SK-N-SH treated with all-trans-retinoic acid at 6 μM for 48 hours (cell line): ENCODE data around the gene TMEM235.

Source experiments
- ATAC-seq: fragments of 200-7000 bp; cut with Tn5 transposase; 3 replicates; pipeline ENCODE4 v1.9.1; 2020; ENCODE audit warnings: mild to moderate bottlenecking, moderate library complexity
- ARNTL ChIP-seq: fragments of 450-650 bp; formaldehyde crosslinking; IDR thresholded peaks from 2 replicates; pipeline ENCODE4 v1.5.0; 2020; ENCODE audit warnings: low read depth, mild to moderate bottlenecking, moderate library complexity, borderline replicate concordance
- BACH2 ChIP-seq: fragments of 250-450 bp; sonication (Bioruptor Pico); IDR thresholded peaks from 2 replicates; pipeline ENCODE4 v1.9.0; 2021; ENCODE audit warnings: mild to moderate bottlenecking, borderline replicate concordance
- CSDC2 ChIP-seq: fragments of 250-450 bp; sonication (Bioruptor Pico); IDR thresholded peaks from 2 replicates; pipeline ENCODE4 v1.5.0; 2020; ENCODE audit warnings: mild to moderate bottlenecking, moderate library complexity
- ESRRG ChIP-seq: fragments of 250-450 bp; sonication (Bioruptor Pico); IDR thresholded peaks from 2 replicates; pipeline ENCODE4 v1.6.1; 2021; ENCODE audit warnings: mild to moderate bottlenecking
- GLIS3 ChIP-seq: fragments of 250-450 bp; sonication (Bioruptor Pico); IDR thresholded peaks from 2 replicates; pipeline ENCODE4 v1.5.0; 2020; ENCODE audit warnings: mild to moderate bottlenecking, moderate library complexity
- ISL1 ChIP-seq: fragments of 250-450 bp; sonication (Bioruptor Pico); IDR thresholded peaks from 2 replicates; pipeline ENCODE4 v2.1.2; 2022; ENCODE audit warnings: mild to moderate bottlenecking, moderate library complexity
- OSR1 ChIP-seq: fragments of 250-450 bp; sonication (Bioruptor Pico); IDR thresholded peaks from 2 replicates; pipeline ENCODE4 v1.8.0; 2022; ENCODE audit warnings: moderate library complexity, mild to moderate bottlenecking, inconsistent platforms
- POU6F1 ChIP-seq: fragments of 250-450 bp; sonication (Bioruptor Pico); IDR thresholded peaks from 2 replicates; pipeline ENCODE4 v1.8.0; 2021; ENCODE audit warnings: low read depth, mild to moderate bottlenecking, moderate library complexity, borderline replicate concordance
- SNAI2 ChIP-seq: fragments of 250-450 bp; sonication (Bioruptor Pico); IDR thresholded peaks from 2 replicates; pipeline ENCODE4 v1.5.0; 2020; ENCODE audit warnings: mild to moderate bottlenecking, moderate library complexity
- TCF4 ChIP-seq: fragments of 250-450 bp; sonication (Bioruptor Pico); IDR thresholded peaks from 2 replicates; pipeline ENCODE4 v1.8.0; 2021; ENCODE audit warnings: mild to moderate bottlenecking, moderate library complexity, borderline replicate concordance
- TSHZ2 ChIP-seq: fragments of 250-450 bp; sonication (Bioruptor Pico); IDR thresholded peaks from 2 replicates; pipeline ENCODE4 v1.5.0; 2020; ENCODE audit warnings: mild to moderate bottlenecking, moderate library complexity
- ZFP3 ChIP-seq: fragments of 250-450 bp; sonication (Bioruptor Pico); IDR thresholded peaks from 2 replicates; pipeline ENCODE4 v1.5.0; 2020; ENCODE audit warnings: mild to moderate bottlenecking, moderate library complexity
- ZNF565 ChIP-seq: fragments of 450-650 bp; formaldehyde crosslinking; conservative IDR thresholded peaks from 2 replicates; pipeline ENCODE4 v1.5.0; 2020; ENCODE audit warnings: low read depth, mild to moderate bottlenecking, moderate library complexity
- ZNF70 ChIP-seq: fragments of 450-650 bp; formaldehyde crosslinking; IDR thresholded peaks from 2 replicates; pipeline ENCODE4 v1.5.0; 2020; ENCODE audit warnings: mild to moderate bottlenecking, moderate library complexity
- ZNF8 ChIP-seq: fragments of 450-650 bp; formaldehyde crosslinking; IDR thresholded peaks from 2 replicates; pipeline ENCODE4 v1.5.0; 2020; ENCODE audit warnings: mild to moderate bottlenecking, moderate library complexity
- TF ChIP-seq, protein P1 (sequence below): fragments of 250-450 bp; sonication (Bioruptor Pico); IDR thresholded peaks from 2 replicates; pipeline ENCODE4 v1.5.1; 2020; ENCODE audit warnings: low read depth, mild to moderate bottlenecking, moderate library complexity
- TF ChIP-seq, protein P2 (sequence below): fragments of 250-450 bp; sonication (Bioruptor Pico); IDR thresholded peaks from 2 replicates; pipeline ENCODE4 v1.8.0; 2020; ENCODE audit warnings: mild to moderate bottlenecking, moderate library complexity, borderline replicate concordance
- TF ChIP-seq, protein P3 (sequence below): fragments of 250-450 bp; sonication (Bioruptor Pico); IDR thresholded peaks from 2 replicates; pipeline ENCODE4 v1.5.1; 2021; ENCODE audit warnings: mild to moderate bottlenecking, moderate library complexity

TMEM235 gene

DNA sequence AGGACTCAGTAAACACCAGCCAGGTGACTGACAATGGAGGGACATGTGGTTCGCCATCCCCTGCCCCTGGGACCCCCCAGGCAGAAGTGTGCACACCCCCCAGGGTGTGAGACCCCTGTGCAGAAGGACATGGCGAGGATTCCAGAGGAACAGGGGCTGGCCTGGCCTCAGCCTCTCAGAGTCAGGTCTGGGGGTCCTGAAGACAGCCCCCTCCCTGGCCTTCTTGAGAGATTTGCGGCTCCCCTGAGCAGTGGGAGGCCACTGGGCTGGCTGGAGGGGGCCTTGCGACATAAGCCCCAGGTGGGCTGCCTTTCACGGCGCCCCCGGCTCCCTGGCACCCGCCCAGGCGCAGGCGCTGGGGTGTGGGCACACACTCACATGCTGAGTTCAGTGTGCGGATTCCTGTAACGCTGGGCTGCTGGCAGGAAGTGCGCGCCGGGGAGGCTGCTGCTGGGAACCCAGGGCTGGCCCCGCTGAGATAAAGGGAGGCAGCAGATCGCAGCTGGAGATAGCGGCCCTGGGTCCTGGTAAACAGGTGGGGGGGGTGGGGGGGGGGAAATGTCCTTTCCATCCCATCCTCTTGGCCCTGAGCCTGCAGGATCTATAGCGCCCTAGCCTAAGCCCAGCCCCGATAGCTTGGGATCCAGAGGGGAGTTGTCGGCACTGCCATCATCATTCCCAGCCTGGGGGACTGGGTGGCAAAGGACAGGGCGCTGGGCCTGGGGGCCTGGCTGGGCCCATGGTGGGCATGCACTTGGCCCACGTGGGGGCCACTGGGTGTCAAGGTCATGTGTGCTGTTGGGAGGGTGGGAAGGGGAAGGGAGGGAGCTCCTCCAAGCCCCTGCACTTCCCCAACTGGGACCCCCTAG lies 27.1 kb downstream of the TMEM235 start:
- TF ChIP-seq GLIS3 (CRISPR knock-in tag) (peak; percentile 72; the same call in 1 of the 2 replicates), TCF4 (peak; percentile 85), ZFP3 (CRISPR knock-in tag) (peak; percentile 63), ISL1 (no peak), OSR1 (CRISPR knock-in tag) (no peak), ARNTL (CRISPR knock-in tag) (no peak), BACH2 (no peak), TSHZ2 (peak; percentile 75), ZNF8 (CRISPR knock-in tag) (no peak), SNAI2 (CRISPR knock-in tag) (peak; percentile 90), ZNF565 (CRISPR knock-in tag) (no peak; the same call in 1 of the 2 replicates)
- TF ChIP-seq, protein P1, sequence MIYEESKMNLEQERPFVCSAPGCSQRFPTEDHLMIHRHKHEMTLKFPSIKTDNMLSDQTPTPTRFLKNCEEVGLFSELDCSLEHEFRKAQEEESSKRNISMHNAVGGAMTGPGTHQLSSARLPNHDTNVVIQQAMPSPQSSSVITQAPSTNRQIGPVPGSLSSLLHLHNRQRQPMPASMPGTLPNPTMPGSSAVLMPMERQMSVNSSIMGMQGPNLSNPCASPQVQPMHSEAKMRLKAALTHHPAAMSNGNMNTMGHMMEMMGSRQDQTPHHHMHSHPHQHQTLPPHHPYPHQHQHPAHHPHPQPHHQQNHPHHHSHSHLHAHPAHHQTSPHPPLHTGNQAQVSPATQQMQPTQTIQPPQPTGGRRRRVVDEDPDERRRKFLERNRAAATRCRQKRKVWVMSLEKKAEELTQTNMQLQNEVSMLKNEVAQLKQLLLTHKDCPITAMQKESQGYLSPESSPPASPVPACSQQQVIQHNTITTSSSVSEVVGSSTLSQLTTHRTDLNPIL, result no peak
- TF ChIP-seq, protein P2, sequence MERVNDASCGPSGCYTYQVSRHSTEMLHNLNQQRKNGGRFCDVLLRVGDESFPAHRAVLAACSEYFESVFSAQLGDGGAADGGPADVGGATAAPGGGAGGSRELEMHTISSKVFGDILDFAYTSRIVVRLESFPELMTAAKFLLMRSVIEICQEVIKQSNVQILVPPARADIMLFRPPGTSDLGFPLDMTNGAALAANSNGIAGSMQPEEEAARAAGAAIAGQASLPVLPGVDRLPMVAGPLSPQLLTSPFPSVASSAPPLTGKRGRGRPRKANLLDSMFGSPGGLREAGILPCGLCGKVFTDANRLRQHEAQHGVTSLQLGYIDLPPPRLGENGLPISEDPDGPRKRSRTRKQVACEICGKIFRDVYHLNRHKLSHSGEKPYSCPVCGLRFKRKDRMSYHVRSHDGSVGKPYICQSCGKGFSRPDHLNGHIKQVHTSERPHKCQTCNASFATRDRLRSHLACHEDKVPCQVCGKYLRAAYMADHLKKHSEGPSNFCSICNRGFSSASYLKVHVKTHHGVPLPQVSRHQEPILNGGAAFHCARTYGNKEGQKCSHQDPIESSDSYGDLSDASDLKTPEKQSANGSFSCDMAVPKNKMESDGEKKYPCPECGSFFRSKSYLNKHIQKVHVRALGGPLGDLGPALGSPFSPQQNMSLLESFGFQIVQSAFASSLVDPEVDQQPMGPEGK (CRISPR knock-in tag), result peak; percentile 55; the same call in 1 of the 2 replicates
- TF ChIP-seq, protein P3, sequence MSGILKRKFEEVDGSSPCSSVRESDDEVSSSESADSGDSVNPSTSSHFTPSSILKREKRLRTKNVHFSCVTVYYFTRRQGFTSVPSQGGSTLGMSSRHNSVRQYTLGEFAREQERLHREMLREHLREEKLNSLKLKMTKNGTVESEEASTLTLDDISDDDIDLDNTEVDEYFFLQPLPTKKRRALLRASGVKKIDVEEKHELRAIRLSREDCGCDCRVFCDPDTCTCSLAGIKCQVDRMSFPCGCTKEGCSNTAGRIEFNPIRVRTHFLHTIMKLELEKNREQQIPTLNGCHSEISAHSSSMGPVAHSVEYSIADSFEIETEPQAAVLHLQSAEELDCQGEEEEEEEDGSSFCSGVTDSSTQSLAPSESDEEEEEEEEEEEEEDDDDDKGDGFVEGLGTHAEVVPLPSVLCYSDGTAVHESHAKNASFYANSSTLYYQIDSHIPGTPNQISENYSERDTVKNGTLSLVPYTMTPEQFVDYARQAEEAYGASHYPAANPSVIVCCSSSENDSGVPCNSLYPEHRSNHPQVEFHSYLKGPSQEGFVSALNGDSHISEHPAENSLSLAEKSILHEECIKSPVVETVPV (CRISPR knock-in tag), result no peak
- TF ChIP-seq, all 23 proteins: peak for 6

DNA sequence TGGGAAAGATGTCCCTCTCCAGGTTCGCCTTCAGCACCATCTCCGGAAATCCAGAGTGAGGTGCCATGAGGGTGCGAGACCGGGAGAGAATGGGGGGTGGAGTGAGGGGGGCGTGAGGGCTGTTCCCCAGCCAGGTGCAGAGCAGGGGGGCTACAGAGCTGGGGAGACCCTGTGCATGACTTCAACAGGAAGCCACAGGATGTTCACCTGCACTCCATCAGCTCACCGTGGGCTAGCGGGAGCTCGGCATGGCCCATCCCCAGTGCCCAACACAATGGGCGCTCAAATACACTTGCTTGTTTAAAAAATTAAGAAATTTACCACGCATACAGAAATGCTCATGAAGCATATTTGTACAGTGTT lies 27.7 kb downstream of the TMEM235 start:
- TF ChIP-seq, protein P2 (CRISPR knock-in tag), result no peak
- TF ChIP-seq POU6F1 (CRISPR knock-in tag) (no peak), OSR1 (CRISPR knock-in tag) (no peak), GLIS3 (CRISPR knock-in tag) (no peak), CSDC2 (CRISPR knock-in tag) (no peak), ESRRG (CRISPR knock-in tag) (no peak), TCF4 (no peak), ISL1 (no peak), ZFP3 (CRISPR knock-in tag) (no peak), ZNF70 (CRISPR knock-in tag) (no peak)
- TF ChIP-seq, protein P1, result no peak
- TF ChIP-seq, protein P3 (CRISPR knock-in tag), result no peak
- TF ChIP-seq, all 23 proteins: peak for 0
- no peak for ATAC-seq

More for the DNA sequence above, 27.1 kb downstream of the TMEM235 start:
- peak; percentile 48 for ATAC-seq
